GM20000 (cell line): ENCODE measurements around the gene AMIGO3.
"Not testable (repeated sequence)": the region's sequence is repeated elsewhere in the genome, so short reads cannot be mapped to it uniquely, and the experiment has no call there.

Source experiments
- DNase-seq: peaks from one replicate; pipeline ENCODE4 v3.0.0; 2012; ENCODE audit warnings: low spot score
- TF ChIP-seq, protein P1 (sequence below): IDR thresholded peaks from 2 replicates; pipeline ENCODE4 v1.5.1; 2012; ENCODE audit warnings: mild to moderate bottlenecking, control low read depth; ENCODE audit errors: extremely low read depth, missing control alignments

AMIGO3 gene

GRCh38 chr3:49751501-49751900, 32.0 kb upstream of the AMIGO3 start:
- DNase-seq = no peak
- TF ChIP-seq, protein P1, sequence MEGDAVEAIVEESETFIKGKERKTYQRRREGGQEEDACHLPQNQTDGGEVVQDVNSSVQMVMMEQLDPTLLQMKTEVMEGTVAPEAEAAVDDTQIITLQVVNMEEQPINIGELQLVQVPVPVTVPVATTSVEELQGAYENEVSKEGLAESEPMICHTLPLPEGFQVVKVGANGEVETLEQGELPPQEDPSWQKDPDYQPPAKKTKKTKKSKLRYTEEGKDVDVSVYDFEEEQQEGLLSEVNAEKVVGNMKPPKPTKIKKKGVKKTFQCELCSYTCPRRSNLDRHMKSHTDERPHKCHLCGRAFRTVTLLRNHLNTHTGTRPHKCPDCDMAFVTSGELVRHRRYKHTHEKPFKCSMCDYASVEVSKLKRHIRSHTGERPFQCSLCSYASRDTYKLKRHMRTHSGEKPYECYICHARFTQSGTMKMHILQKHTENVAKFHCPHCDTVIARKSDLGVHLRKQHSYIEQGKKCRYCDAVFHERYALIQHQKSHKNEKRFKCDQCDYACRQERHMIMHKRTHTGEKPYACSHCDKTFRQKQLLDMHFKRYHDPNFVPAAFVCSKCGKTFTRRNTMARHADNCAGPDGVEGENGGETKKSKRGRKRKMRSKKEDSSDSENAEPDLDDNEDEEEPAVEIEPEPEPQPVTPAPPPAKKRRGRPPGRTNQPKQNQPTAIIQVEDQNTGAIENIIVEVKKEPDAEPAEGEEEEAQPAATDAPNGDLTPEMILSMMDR = no peak

- no peak for DNase-seq
- TF ChIP-seq, protein P1 = no peak
These were observed 30.6 kb upstream of the AMIGO3 start for GRCh38 chr3:49750056-49750455.

DNA sequence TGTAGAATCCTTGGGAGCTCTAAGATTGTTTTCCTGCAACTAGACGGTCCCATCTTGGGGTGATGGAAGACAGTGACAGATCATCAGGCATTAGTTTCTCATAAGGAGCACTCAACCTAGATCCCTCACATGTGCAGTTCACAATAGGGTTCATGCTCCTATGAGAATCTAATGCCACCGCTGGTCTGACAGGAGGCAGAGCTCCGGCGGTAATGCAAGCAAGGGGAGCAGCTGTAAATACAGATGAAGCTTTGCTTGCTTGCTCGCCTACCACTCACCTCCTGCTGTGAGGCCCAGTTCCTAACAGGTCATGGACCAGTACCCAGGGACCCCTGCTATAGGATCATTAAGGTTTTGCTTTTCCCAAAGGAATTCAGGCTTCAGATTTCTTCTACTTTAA, 29.4 kb upstream of the AMIGO3 start:
- not testable (repeated sequence) for DNase-seq

- TF ChIP-seq, protein P1 = no peak
- no peak for DNase-seq
These were observed 28.5 kb upstream of the AMIGO3 start for GRCh38 chr3:49747792-49748480.

DNA sequence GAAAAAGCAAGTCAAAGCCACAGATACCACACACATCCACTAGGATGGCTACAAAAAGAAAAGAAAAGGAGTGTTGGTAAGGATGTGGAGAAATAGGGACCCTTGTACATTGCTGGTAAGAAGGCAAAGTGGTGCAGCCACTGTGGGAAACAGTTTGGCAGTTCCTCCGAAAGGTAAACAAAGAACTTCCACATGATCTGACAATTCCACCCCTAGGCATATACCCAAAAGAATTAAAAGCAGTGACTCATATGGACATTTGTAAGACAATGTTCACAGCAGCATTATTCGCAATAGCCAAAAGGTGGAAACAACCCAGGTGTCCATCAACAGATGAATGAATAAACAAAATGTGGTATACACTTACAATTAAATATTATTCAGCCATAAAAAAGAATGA, 26.5 kb upstream of the AMIGO3 start:
- TF ChIP-seq, protein P1 = no peak

GRCh38 chr3:49740427-49740826, 20.9 kb upstream of the AMIGO3 start:
- no peak for DNase-seq
- TF ChIP-seq, protein P1 = no peak

More for the DNA sequence above, 26.5 kb upstream of the AMIGO3 start:
- DNase-seq = no peak

GRCh38 chr3:49738067-49738713, 18.7 kb upstream of the AMIGO3 start:
- no peak for DNase-seq
- TF ChIP-seq, protein P1 = no peak

DNA sequence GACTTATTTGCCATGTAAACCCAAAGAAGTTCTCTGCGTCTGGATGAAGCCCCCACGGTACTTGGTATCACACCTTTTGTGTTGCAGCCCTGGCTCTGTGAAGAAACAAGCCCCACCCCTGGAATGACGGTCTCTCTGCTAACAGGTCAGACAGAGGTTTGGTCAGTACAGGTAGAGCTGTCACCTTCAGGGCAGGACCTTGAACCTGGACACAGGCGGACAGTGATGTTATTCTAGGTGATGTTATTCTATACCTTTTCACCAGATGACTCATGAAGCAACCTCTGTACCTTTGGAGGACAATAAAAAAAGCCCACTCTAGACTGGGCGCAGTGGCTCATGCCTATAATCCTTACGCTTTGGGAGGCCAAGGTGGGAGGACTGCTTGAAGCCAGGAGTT, 15.3 kb upstream of the AMIGO3 start:
- TF ChIP-seq, protein P1 = no peak
- no peak for DNase-seq
